ENCODE data around the gene SLC51B.

DNA sequence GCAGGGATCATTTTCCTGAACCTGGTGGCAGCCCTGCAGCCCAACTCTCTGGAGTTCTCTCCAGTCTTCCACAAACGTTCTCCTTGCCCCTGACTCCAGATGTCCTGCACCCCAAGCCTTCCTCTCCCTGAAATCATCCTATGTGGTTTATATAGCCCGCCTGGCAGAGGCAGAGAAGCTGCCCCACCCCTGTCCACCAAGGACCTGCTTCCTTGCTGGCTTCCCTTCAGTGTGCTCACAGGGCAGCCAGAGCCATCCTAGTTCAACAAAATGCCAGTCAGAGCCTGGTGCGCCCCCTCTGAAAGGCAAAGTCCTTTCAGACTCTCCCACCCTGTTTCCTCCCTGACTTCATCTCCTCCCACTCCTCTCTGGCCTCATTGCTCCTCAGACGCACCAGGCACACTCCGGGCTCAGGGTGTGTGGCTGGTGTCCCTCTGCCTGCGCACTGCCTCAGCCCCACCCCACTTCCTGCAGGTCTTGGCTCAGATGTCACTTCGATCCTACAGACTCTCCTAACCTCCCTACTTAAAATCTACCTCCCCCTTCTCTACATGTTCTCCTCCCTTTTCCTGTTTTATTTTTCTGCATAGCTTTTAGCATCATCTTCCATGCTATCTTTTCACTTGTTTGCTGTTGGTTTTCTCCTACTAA, 37.2 kb downstream of the SLC51B start:
- TF ChIP-seq SP1 (IDR thresholded peaks at IDR 0.05) (no peak), ARNT (IDR thresholded peaks at IDR 0.05) (no peak), FOXA1 (IDR thresholded peaks at IDR 0.05) (no peak), TARDBP (IDR thresholded peaks at IDR 0.05) (no peak)
- TF ChIP-seq, protein P1, sequence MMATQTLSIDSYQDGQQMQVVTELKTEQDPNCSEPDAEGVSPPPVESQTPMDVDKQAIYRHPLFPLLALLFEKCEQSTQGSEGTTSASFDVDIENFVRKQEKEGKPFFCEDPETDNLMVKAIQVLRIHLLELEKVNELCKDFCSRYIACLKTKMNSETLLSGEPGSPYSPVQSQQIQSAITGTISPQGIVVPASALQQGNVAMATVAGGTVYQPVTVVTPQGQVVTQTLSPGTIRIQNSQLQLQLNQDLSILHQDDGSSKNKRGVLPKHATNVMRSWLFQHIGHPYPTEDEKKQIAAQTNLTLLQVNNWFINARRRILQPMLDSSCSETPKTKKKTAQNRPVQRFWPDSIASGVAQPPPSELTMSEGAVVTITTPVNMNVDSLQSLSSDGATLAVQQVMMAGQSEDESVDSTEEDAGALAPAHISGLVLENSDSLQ (IDR thresholded peaks at IDR 0.05), result no peak

Measured in HEK293T (cell line).